GM12878 (cell line): Measurements from ENCODE around the gene VEGFB. TPM values are rescaled to one million over a fixed set of nuclear protein-coding genes. Genes with fewer than 3 reads are reported as not detected.

Experiments used
- ASH2L ChIP-seq: fragments of 300-600, 200-600 bp; sonication (generic); IDR thresholded peaks from 2 replicates; pipeline ENCODE4 v1.6.1; 2017; ENCODE audit warnings: low read depth, mild to moderate bottlenecking, borderline replicate concordance
- CBFB ChIP-seq: IDR thresholded peaks from 2 replicates; pipeline ENCODE4 v1.6.1; 2016; ENCODE audit warnings: antibody characterized with exemption, low read depth
- CREM ChIP-seq: IDR thresholded peaks from 2 replicates; pipeline ENCODE4 v1.6.1; 2014; ENCODE audit warnings: antibody characterized with exemption, low read depth
- E4F1 ChIP-seq: fragments of 450-650 bp; IDR thresholded peaks from 2 replicates; pipeline ENCODE4 v1.6.1; 2018; ENCODE audit warnings: borderline replicate concordance, mild to moderate bottlenecking; ENCODE audit not compliant: partially characterized antibody
- IKZF2 ChIP-seq, 2 experiments: fragments of 450-650 bp; IDR thresholded peaks; 2 replicates each; pipeline ENCODE4 v1.6.1; 2017; ENCODE audit warnings: mild to moderate bottlenecking in 2 of 2, moderate library complexity in 2 of 2
- LARP7 ChIP-seq: fragments of 450-650 bp; IDR thresholded peaks from 2 replicates; pipeline ENCODE4 v1.6.1; 2017; ENCODE audit warnings: mild to moderate bottlenecking
- SP1 ChIP-seq: IDR thresholded peaks from one replicate; pipeline ENCODE4 v1.6.1; 2011; ENCODE audit warnings: low read depth, low read length
- SPI1 ChIP-seq: IDR thresholded peaks from 2 replicates; pipeline ENCODE4 v1.6.1; 2011; ENCODE audit warnings: low read depth, mild to moderate bottlenecking, low read length, moderate library complexity, borderline replicate concordance; ENCODE audit not compliant: insufficient read depth
- SREBF2 ChIP-seq: IDR thresholded peaks from 2 replicates; pipeline ENCODE4 v1.6.1; 2012; ENCODE audit warnings: mild to moderate bottlenecking, low read length
- SRF ChIP-seq, 2 experiments: IDR thresholded peaks; 2 replicates each; pipeline ENCODE4 v1.6.1; 2011; ENCODE audit warnings: low read depth in 2 of 2, low read length in 2 of 2, mild to moderate bottlenecking in 1 of 2, moderate library complexity in 1 of 2
- YY1 ChIP-seq: IDR thresholded peaks from 2 replicates; pipeline ENCODE4 v1.6.1; 2011; ENCODE audit warnings: low read depth, mild to moderate bottlenecking, low read length
- ZNF687 ChIP-seq: fragments of 450-650 bp; IDR thresholded peaks from 2 replicates; pipeline ENCODE4 v1.6.1; 2017; ENCODE audit warnings: mild to moderate bottlenecking, moderate library complexity
- polyA plus RNA-seq, 11 experiments: library from polyadenylated mRNA; depleted of rRNA in 4 of 11; unstranded in 6 of 11; stranded (reverse) in 5 of 11; fragments of >200 nt; fragmentation: Nextera tagmentation in 4 of 11; fragmentation: Illumina TruSeq in 1 of 11; extraction: Ambion mirVana in 4 of 11; extraction: Trizol in 1 of 11; gene quantifications; 1 replicate in 1 of 11; 2 replicates in 10 of 11; pipeline versions ENCODE4 v1.2.1 to v1.2.3, GENCODE V29; 2011 to 2016; ENCODE audit warnings: inconsistent platforms in 2 of 11, missing spikeins in 2 of 11, low read depth in 1 of 11
- total RNA-seq, 4 experiments: library from RNA; depleted of rRNA in 3 of 4; stranded (reverse); fragments of >200 nt in 3 of 4; fragmentation: Illumina TruSeq in 1 of 4; extraction: Trizol in 1 of 4; gene quantifications; 2 replicates each; pipeline versions ENCODE4 v1.2.1 to v1.2.3, GENCODE V29; 2013 to 2021
- TF ChIP-seq, protein P1 (sequence below): fragments of 450-650 bp; IDR thresholded peaks from 2 replicates; pipeline ENCODE4 v1.6.1; 2014; ENCODE audit warnings: mild to moderate bottlenecking
- TF ChIP-seq, protein P2 (sequence below): IDR thresholded peaks from 2 replicates; pipeline ENCODE4 v1.6.1; 2012; ENCODE audit warnings: low read length, inconsistent platforms
- TF ChIP-seq, protein P3 (sequence below), 3 experiments: IDR thresholded peaks in 2 of 3; conservative IDR thresholded peaks in 1 of 3; 2 replicates each; pipeline ENCODE4 v1.5.1; 2011; ENCODE audit warnings: low read depth in 3 of 3, low read length in 3 of 3, mild to moderate bottlenecking in 3 of 3, control low read depth in 2 of 3, moderate library complexity in 2 of 3, inconsistent platforms in 1 of 3, mixed read lengths in 1 of 3; ENCODE audit not compliant: control insufficient read depth in 2 of 3, insufficient read depth in 1 of 3; ENCODE audit errors: extremely low read depth in 1 of 3

The VEGFB gene
- total and polyA plus RNA-seq, 10 of the 15 experiments (the other 5 are each of a cell fraction or from before 2014, with no cell fraction given): 7.0 to 75.8 (median 20.3) TPM

DNA sequence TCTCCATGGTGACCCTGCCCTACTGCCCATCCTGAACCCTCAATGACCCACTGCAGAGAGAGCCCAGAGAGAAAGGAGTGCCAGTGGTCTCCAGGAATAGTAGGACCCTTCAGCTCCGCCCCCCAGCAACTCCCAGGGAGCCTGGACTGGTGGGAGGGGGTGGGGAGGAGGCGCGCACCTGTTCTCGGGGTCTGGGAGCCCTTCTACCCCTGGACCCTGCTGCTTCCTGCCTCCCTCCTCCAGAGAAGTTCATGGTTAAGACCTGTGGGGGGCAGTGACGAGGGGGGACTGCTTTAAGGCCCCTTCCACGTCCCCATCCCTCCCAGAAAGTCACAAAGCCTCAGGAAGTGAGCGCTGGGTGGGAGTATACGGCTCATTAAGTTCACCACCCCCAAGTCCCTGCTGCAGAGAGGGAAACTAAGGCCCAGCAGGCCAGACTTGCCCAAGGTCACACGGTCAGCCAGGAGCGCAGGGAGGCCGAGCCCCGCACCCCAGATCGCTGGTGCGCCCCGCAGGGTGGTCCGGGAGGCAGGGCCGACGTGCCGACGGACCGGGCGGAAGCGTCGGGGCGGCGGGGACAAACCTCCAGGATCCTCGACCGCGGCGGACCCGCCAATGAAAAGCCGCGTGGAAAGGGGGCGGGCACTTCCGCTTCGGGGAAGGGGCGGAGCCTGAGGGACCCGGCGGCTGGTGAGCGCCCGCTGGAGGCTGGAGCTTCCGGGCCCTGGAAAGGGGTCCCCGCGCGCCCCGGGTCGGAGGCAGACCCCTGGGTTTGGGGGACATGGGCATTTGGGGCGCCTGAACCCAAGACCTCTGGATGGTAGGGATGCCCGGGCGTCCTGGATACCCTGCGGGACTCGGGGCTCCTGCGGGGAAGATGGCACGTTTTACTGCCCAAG is 8.5 kb upstream of the VEGFB start, which contains the start of the genes NUDT22 and TRPT1 (continued):
- 0 out of 4 replicates have a peak, but pooled peaks of 1 of the 2 experiments have one; percentile 39 for TF ChIP-seq SRF (IDR thresholded peaks at IDR 0.05; ENCODE audit: low read depth in 2 of 2, low read length in 2 of 2)
- TF ChIP-seq E4F1: peak; percentile 14
- TF ChIP-seq SPI1: peak; percentile 79
- no peak for TF ChIP-seq SREBF2
- 0 out of 2 replicates have a peak, but pooled peaks have one; percentile 41 for TF ChIP-seq CBFB
- no peak; the same call in 1 of the 2 replicates for TF ChIP-seq YY1
- no peak for TF ChIP-seq ASH2L
- TF ChIP-seq, protein P1, sequence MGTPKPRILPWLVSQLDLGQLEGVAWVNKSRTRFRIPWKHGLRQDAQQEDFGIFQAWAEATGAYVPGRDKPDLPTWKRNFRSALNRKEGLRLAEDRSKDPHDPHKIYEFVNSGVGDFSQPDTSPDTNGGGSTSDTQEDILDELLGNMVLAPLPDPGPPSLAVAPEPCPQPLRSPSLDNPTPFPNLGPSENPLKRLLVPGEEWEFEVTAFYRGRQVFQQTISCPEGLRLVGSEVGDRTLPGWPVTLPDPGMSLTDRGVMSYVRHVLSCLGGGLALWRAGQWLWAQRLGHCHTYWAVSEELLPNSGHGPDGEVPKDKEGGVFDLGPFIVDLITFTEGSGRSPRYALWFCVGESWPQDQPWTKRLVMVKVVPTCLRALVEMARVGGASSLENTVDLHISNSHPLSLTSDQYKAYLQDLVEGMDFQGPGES: no peak
- no peak for TF ChIP-seq CREM
- TF ChIP-seq, protein P2, sequence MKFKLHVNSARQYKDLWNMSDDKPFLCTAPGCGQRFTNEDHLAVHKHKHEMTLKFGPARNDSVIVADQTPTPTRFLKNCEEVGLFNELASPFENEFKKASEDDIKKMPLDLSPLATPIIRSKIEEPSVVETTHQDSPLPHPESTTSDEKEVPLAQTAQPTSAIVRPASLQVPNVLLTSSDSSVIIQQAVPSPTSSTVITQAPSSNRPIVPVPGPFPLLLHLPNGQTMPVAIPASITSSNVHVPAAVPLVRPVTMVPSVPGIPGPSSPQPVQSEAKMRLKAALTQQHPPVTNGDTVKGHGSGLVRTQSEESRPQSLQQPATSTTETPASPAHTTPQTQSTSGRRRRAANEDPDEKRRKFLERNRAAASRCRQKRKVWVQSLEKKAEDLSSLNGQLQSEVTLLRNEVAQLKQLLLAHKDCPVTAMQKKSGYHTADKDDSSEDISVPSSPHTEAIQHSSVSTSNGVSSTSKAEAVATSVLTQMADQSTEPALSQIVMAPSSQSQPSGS: no peak
- TF ChIP-seq LARP7: peak; percentile 58
- peak; percentile 60 for TF ChIP-seq SP1
- peak; percentile 49; the same call in 1 of the 2 replicates for TF ChIP-seq ZNF687
- TF ChIP-seq, protein P3, sequence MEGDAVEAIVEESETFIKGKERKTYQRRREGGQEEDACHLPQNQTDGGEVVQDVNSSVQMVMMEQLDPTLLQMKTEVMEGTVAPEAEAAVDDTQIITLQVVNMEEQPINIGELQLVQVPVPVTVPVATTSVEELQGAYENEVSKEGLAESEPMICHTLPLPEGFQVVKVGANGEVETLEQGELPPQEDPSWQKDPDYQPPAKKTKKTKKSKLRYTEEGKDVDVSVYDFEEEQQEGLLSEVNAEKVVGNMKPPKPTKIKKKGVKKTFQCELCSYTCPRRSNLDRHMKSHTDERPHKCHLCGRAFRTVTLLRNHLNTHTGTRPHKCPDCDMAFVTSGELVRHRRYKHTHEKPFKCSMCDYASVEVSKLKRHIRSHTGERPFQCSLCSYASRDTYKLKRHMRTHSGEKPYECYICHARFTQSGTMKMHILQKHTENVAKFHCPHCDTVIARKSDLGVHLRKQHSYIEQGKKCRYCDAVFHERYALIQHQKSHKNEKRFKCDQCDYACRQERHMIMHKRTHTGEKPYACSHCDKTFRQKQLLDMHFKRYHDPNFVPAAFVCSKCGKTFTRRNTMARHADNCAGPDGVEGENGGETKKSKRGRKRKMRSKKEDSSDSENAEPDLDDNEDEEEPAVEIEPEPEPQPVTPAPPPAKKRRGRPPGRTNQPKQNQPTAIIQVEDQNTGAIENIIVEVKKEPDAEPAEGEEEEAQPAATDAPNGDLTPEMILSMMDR (IDR thresholded peaks at IDR 0.05 in 2 of 3, conservative IDR thresholded peaks at IDR 0.05 in 1 of 3; ENCODE audit: control insufficient read depth in 2 of 3, extremely low read depth in 1 of 3, insufficient read depth in 1 of 3, low read depth in 3 of 3, low read length in 3 of 3): peak; percentile 25 to 48 (median 36); a peak in 4 of 6 replicates
- TF ChIP-seq IKZF2 (IDR thresholded peaks at IDR 0.05): peak; percentile 37 to 44; a peak in 2 of 4 replicates
